ENCODE measurements around the gene LMO2. TPM values are rescaled to one million over a fixed set of nuclear protein-coding genes. Genes with fewer than 3 reads are reported as not detected.

The LMO2 gene
- total RNA-seq, 1 experiment from 2014 or later = 0.33 TPM

DNA sequence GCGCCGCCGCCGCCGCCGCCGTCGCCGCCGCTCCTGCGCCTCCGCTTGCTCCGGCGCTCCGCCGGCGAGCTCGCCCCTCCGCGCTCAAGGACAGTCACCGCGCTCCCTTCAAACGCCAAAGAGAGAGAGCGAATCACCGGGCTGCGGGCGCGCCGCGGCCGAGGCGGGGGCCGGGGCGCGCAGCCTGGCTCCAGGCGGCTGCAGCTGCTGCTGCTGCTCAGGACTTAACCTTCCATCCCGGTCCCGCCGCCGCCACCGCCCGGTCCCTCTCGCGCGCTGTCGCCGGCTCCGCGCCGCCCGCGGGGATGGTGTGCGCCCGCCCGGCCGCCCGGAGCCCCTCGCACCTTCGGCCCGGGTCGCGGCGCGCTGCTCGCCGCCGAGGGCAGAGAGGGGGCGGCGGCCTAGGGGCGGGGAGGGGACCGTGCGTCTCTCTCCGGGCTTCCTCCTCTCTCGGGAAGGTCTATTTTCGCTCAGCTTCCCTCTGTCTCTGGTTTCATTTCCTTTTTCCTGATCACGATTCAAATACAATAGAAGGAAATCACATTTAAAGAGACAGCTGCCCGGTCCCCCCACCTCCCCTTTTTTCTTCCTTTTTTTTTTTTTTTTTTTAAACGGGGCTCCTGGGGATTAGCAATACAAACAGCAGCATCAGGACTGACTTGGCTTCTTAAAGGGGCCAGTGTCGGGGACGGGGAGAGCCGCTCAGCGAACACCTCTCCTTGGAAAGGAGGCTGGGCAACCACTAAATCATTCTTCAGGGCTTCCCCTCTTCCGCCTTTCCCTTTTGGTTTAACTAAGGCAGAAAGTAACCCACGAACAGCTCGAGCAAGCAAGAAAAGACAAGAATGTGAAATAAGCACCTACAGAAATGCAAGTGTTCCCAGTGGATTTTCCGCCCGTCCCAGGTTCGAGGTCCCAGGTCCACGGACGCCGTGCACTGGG, 22.1 kb downstream of the LMO2 start:
- peak; percentile 47 for DNase-seq
- Histone ChIP-seq H4K5ac (ENCODE audit: insufficient read length, low read depth, low read length) (no peak overlapping the region), H2BK120ac (ENCODE audit: low read depth, low read length, poor library complexity, severe bottlenecking) (no peak overlapping the region), H2BK15ac (ENCODE audit: low read depth, low read length) (no peak overlapping the region), H3K4me2 (ENCODE audit: insufficient read depth, insufficient read length, low read length) (peak overlapping the region; percentile 76), H3K4ac (ENCODE audit: low read depth, low read length) (no peak overlapping the region), H3K9me3 (ENCODE audit: control insufficient read depth, low read depth, low read length) (no peaks in the 10 kb centered on the region), H3K23ac (ENCODE audit: insufficient read length, low read depth, low read length) (no peak overlapping the region), H4K91ac (ENCODE audit: insufficient read length, low read depth, low read length) (no peak overlapping the region), H4K8ac (replicated peaks; ENCODE audit: insufficient read length, low read depth, low read length) (no peak overlapping the region), H2BK20ac (ENCODE audit: low read depth, low read length, poor library complexity, severe bottlenecking) (no peak overlapping the region), H3K23me2 (ENCODE audit: insufficient read length, low read depth, low read length, poor library complexity, severe bottlenecking) (peaks cover 16% of the 10 kb centered on the region), H3K27ac (ENCODE audit: insufficient read length, low read depth, low read length) (no peak overlapping the region), H3K79me2 (ENCODE audit: insufficient read depth, low read length) (no peaks in the 10 kb centered on the region), H3K18ac (ENCODE audit: insufficient read length, low read depth, low read length) (no peak overlapping the region), H3K56ac (ENCODE audit: insufficient read length, low read depth, low read length) (no peak overlapping the region), H2BK12ac (ENCODE audit: insufficient read length, low read depth, low read length) (no peak overlapping the region), H2AK5ac (ENCODE audit: insufficient read length, low read length) (no peak overlapping the region), H3K4me1 (ENCODE audit: insufficient read depth, low read length) (no peaks in the 10 kb centered on the region), H3K14ac (ENCODE audit: insufficient read depth, low read length) (no peak overlapping the region), H3K9ac (ENCODE audit: extremely low read depth, insufficient read length, low read length) (no peak overlapping the region), H3K79me1 (ENCODE audit: insufficient read depth, low read depth, low read length, poor library complexity, severe bottlenecking) (no peaks in the 10 kb centered on the region), H2AFZ (ENCODE audit: low read length) (no peak overlapping the region), H2BK5ac (ENCODE audit: insufficient read length, low read length) (no peak overlapping the region), H3T11ph (ENCODE audit: low read length) (no peak overlapping the region), H3K27me3 (ENCODE audit: insufficient read depth, low read length) (peaks cover 28% of the 10 kb centered on the region; the same call in 1 of the 2 replicates), H4K20me1 (ENCODE audit: control insufficient read depth, insufficient read depth, insufficient read length) (no peaks in the 10 kb centered on the region)
- WGBS (ENCODE audit: extremely low coverage, insufficient read length, low lambda C conversion rate) = no CpG with 5 or more reads among the region's 91 CpGs
- no peaks in the 10 kb centered on the region for H3K36me3 Mint-ChIP-seq (ENCODE audit: insufficient read depth in 1 of 3, low read depth in 3 of 3)
- H3K27me3 Mint-ChIP-seq (ENCODE audit: low read depth) = peaks cover 87% of the 10 kb centered on the region
- H3K27ac Mint-ChIP-seq = no peak overlapping the region
- TF ChIP-seq, protein P1, sequence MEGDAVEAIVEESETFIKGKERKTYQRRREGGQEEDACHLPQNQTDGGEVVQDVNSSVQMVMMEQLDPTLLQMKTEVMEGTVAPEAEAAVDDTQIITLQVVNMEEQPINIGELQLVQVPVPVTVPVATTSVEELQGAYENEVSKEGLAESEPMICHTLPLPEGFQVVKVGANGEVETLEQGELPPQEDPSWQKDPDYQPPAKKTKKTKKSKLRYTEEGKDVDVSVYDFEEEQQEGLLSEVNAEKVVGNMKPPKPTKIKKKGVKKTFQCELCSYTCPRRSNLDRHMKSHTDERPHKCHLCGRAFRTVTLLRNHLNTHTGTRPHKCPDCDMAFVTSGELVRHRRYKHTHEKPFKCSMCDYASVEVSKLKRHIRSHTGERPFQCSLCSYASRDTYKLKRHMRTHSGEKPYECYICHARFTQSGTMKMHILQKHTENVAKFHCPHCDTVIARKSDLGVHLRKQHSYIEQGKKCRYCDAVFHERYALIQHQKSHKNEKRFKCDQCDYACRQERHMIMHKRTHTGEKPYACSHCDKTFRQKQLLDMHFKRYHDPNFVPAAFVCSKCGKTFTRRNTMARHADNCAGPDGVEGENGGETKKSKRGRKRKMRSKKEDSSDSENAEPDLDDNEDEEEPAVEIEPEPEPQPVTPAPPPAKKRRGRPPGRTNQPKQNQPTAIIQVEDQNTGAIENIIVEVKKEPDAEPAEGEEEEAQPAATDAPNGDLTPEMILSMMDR (conservative IDR thresholded peaks at IDR 0.05) = no peak
- H3K4me1 Mint-ChIP-seq = peaks cover 15 to 17% of the 10 kb centered on the region in 2 experiments
- no peaks in the 10 kb centered on the region for H3K9me3 Mint-ChIP-seq
- H3K4me3 Mint-ChIP-seq = peak overlapping the region; percentile 76 to 92

Measured in H9 (cell line).